SH-SY5Y (cell line): ENCODE data around the gene NETO2.

Source experiments
- GATA2 ChIP-seq: IDR thresholded peaks from 2 replicates; pipeline ENCODE4 v1.6.1; 2011; ENCODE audit warnings: mild to moderate bottlenecking, low read depth, low read length
- GATA3 ChIP-seq: IDR thresholded peaks from 2 replicates; pipeline ENCODE4 v1.6.1; 2011; ENCODE audit warnings: low read depth, mild to moderate bottlenecking, low read length, moderate library complexity

DNA sequence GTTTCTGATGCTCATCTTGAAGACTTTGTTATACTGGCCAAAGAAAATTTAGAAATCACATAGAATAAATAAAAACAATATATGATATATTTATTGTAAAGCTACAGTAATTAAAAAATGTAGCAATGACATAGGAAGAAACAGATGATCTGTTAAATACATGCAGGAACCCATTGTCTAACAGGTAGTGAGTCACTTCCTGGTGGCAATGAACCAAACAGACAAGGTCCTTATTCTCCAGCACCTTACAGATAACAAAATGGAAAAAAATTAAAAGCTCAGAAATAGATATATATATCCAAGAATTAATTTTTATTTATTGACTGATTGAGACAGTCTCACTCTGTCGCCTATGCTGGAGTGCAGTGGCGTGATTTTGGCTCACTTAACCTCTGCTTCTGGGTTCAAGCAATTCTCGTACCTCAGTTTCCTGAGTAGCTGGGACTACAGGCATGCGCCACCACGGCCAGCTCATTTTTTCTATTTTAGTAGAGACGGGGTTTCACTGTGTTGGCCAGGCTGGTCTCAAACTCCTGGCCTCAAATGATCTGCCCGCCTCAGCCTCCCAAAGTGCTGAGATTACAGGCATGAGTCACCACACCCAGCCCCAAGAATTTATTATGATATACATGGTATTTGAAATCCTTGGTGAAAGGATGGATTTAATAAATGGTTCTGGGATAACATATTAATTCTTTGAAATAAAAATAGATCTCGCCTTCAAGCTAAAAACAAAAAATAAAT is 7.5 kb downstream of the NETO2 start:
- TF ChIP-seq GATA2: no peak
- TF ChIP-seq GATA3: no peak
